Glutamatergic neuron (in vitro differentiated cells): ENCODE results near the gene KRTAP1-3. TPM values are rescaled to one million over a fixed set of nuclear protein-coding genes. Genes with fewer than 3 reads are reported as not detected.
A peak's percentile ranks its signal among the peaks of the same experiment; 100 is the strongest.

Source experiments
- DNase-seq: peaks from one replicate; pipeline ENCODE4 v3.0.0; 2022
- H3K27ac Mint-ChIP-seq: one replicate; pipeline ENCODE4 v1.8.0; 2020; ENCODE audit warnings: mild to moderate bottlenecking, mixed read lengths, inconsistent platforms; ENCODE audit not compliant: unreplicated experiment
- H3K27me3 Mint-ChIP-seq: one replicate; pipeline ENCODE4 v1.8.0; 2020; ENCODE audit warnings: mild to moderate bottlenecking, moderate library complexity, mixed read lengths, inconsistent platforms; ENCODE audit not compliant: unreplicated experiment
- H3K36me3 Mint-ChIP-seq: one replicate; pipeline ENCODE4 v1.8.0; 2020; ENCODE audit warnings: mild to moderate bottlenecking, mixed read lengths, inconsistent platforms; ENCODE audit not compliant: unreplicated experiment
- H3K4me1 Mint-ChIP-seq: one replicate; pipeline ENCODE4 v1.8.0; 2020; ENCODE audit warnings: mild to moderate bottlenecking, low read depth, mixed read lengths, inconsistent platforms; ENCODE audit not compliant: unreplicated experiment
- H3K4me3 Mint-ChIP-seq: one replicate; pipeline ENCODE4 v1.8.0; 2020; ENCODE audit warnings: mild to moderate bottlenecking, mixed read lengths, inconsistent platforms; ENCODE audit not compliant: unreplicated experiment
- H3K9me3 Mint-ChIP-seq: one replicate; pipeline ENCODE4 v1.8.0; 2020; ENCODE audit warnings: mild to moderate bottlenecking, moderate library complexity, mixed read lengths, inconsistent platforms; ENCODE audit not compliant: unreplicated experiment
- total RNA-seq: library from RNA; stranded (reverse); fragmentation: NEBNext Ultra II Directional; extraction: Animal tissue kit (Norgen Biotek cat#: 25700); gene quantifications from one replicate; pipeline ENCODE4 v1.2.1, GENCODE V29; 2021; ENCODE audit not compliant: unreplicated experiment
- TF ChIP-seq, protein P1 (sequence below): fragments of 200-600 bp; sonication (generic); IDR thresholded peaks from one replicate; pipeline ENCODE4 v1.5.0; 2021; ENCODE audit not compliant: partially characterized antibody, unreplicated experiment

Gene KRTAP1-3
- total RNA-seq, 1 donor from 2014 or later: not detected

DNA sequence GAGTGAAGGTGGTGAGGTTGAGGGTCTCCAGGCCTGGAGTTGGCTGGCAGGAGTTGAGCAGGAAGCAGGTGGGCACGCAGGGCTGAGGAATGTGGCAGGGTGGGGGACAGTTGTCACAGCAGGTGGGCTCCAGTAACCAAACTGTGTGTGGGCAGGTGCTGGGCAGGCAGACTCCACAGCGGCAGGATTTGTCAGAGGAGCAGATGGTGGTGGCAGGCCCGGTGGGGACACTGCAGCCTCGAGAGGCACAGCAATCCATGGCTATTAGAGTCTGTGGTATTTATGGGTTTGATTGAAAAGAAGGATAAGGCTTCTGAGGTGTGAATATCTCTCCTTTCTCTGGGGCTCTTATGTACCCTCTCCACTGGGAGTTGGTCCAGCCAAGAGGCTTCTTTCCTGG, 40.8 kb downstream of the KRTAP1-3 start, which contains the start of gene KRTAP3-3:
KRTAP3-3 (minus strand) TSS at position 326 of the 400 bp plus-strand sequence; CDS start at position 259, 67 bp downstream.
- DNase-seq: peak; percentile 54
- Mint-ChIP-seq H3K4me1 (peaks cover 18% of the 10 kb centered on the region), H3K9me3 (peaks cover 8% of the 10 kb centered on the region), H3K27ac (peak within 1 kb of the TSS; percentile 84), H3K27me3 (peaks cover 6% of the 10 kb centered on the region), H3K4me3 (peak within 1 kb of the TSS; percentile 47), H3K36me3 (no peaks in the 10 kb centered on the region)
- TF ChIP-seq, protein P1, sequence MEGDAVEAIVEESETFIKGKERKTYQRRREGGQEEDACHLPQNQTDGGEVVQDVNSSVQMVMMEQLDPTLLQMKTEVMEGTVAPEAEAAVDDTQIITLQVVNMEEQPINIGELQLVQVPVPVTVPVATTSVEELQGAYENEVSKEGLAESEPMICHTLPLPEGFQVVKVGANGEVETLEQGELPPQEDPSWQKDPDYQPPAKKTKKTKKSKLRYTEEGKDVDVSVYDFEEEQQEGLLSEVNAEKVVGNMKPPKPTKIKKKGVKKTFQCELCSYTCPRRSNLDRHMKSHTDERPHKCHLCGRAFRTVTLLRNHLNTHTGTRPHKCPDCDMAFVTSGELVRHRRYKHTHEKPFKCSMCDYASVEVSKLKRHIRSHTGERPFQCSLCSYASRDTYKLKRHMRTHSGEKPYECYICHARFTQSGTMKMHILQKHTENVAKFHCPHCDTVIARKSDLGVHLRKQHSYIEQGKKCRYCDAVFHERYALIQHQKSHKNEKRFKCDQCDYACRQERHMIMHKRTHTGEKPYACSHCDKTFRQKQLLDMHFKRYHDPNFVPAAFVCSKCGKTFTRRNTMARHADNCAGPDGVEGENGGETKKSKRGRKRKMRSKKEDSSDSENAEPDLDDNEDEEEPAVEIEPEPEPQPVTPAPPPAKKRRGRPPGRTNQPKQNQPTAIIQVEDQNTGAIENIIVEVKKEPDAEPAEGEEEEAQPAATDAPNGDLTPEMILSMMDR: no peak

DNA sequence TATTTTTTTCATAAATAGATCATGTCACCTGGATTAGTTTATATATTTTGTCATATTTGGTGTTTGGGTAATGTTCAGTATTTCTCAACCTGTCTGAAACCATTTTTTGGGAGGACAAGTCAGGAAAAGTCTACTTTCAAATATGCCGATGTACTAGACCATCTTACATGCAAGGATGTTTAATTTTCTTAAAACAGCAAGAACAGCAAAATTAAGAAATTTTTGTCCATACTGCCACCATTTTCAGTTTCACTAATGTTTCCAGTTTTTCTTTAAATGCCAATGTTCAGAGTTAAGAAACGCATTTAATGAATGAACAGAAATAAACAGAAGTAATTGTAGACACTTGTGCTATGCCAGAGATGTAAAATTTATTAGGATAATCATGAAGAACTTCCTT, 41.6 kb downstream of the KRTAP1-3 start:
- Mint-ChIP-seq H3K4me1 (peaks cover 18% of the 10 kb centered on the region), H3K36me3 (no peaks in the 10 kb centered on the region), H3K27ac (no peak overlapping the region), H3K27me3 (peaks cover 6% of the 10 kb centered on the region), H3K9me3 (peaks cover 8% of the 10 kb centered on the region), H3K4me3 (no peak overlapping the region)
- no peak for DNase-seq
- TF ChIP-seq, protein P1: no peak

- no peak overlapping the region for H3K4me3 Mint-ChIP-seq
Observed at GRCh38 chr17:40992666-40993065, 42.0 kb downstream of the KRTAP1-3 start.

DNA sequence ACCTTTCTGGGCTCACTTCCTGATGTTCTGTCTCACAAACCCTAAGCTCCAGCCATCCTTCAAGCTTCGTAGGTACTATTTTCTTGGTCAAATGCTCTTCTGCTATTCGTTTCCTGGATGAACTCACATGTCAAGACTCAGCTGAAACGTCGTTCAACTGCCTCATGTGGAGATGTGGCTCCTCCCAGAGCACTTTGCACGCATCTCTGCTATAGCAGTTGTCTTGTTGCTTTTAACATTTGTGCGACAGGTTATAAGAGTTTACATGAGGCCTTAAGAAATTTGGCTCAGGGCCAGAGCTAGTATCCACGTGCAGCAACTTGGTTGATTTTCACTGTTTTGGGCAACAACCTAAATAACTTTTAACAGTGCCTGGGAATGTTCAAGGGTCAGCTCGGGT, 47.8 kb downstream of the KRTAP1-3 start:
- Mint-ChIP-seq H3K36me3 (no peaks in the 10 kb centered on the region), H3K9me3 (no peaks in the 10 kb centered on the region), H3K27me3 (no peaks in the 10 kb centered on the region), H3K4me3 (no peak overlapping the region), H3K4me1 (no peaks in the 10 kb centered on the region), H3K27ac (no peak overlapping the region)
- DNase-seq: no peak
- TF ChIP-seq, protein P1: no peak

More at GRCh38 chr17:40992666-40993065, 42.0 kb downstream of the KRTAP1-3 start:
- peaks cover 18% of the 10 kb centered on the region for H3K4me1 Mint-ChIP-seq
- peaks cover 6% of the 10 kb centered on the region for H3K27me3 Mint-ChIP-seq
- TF ChIP-seq, protein P1: no peak
- no peak for DNase-seq
- H3K27ac Mint-ChIP-seq: no peak overlapping the region
- peaks cover 8% of the 10 kb centered on the region for H3K9me3 Mint-ChIP-seq
- H3K36me3 Mint-ChIP-seq: no peaks in the 10 kb centered on the region

GRCh38 chr17:40984226-40984625, 50.4 kb downstream of the KRTAP1-3 start, which contains the start of gene KRT40:
Gene KRT40, minus strand, starts transcription at chr17:40984326. Its CDS starts 53 bp downstream, at chr17:40984273.
- TF ChIP-seq, protein P1: no peak
- DNase-seq: no peak
- Mint-ChIP-seq H3K36me3 (no peaks in the 10 kb centered on the region), H3K4me1 (peaks cover 9% of the 10 kb centered on the region), H3K4me3 (no peak within 1 kb of the TSS), H3K27me3 (no peaks in the 10 kb centered on the region), H3K9me3 (no peaks in the 10 kb centered on the region), H3K27ac (no peak within 1 kb of the TSS)

Other genes with a start within 250 kb of the KRTAP1-3 start
- not detected for gene KRT28, start 234.9 kb downstream of the KRTAP1-3 start, total RNA-seq
- gene KRT10, start 212.3 kb downstream of the KRTAP1-3 start, total RNA-seq: 27.1 TPM
- not detected for gene KRT12, start 167.7 kb downstream of the KRTAP1-3 start, total RNA-seq
- not detected for gene KRT20, start 149.6 kb downstream of the KRTAP1-3 start, total RNA-seq
- gene KRT23, start 97.2 kb downstream of the KRTAP1-3 start, total RNA-seq: not detected
- not detected for gene KRT39, start 67.9 kb downstream of the KRTAP1-3 start, total RNA-seq
- not detected for gene KRT40, start 50.5 kb downstream of the KRTAP1-3 start, total RNA-seq
- gene KRTAP3-3, start 40.7 kb downstream of the KRTAP1-3 start, total RNA-seq: not detected
- gene KRTAP3-2, start 35.0 kb downstream of the KRTAP1-3 start, total RNA-seq: not detected
- not detected for gene KRTAP3-1, start 25.7 kb downstream of the KRTAP1-3 start, total RNA-seq
- gene KRTAP1-5, start 7.7 kb downstream of the KRTAP1-3 start, total RNA-seq: not detected
- gene KRTAP1-4, start 4.7 kb downstream of the KRTAP1-3 start, total RNA-seq: not detected
- gene KRTAP1-1, start 6.6 kb upstream of the KRTAP1-3 start, total RNA-seq: not detected
- not detected for gene KRTAP2-1, start 12.4 kb upstream of the KRTAP1-3 start, total RNA-seq
- not detected for gene KRTAP2-2, start 20.4 kb upstream of the KRTAP1-3 start, total RNA-seq
- gene KRTAP2-3, start 25.2 kb upstream of the KRTAP1-3 start, total RNA-seq: not detected
- not detected for gene KRTAP2-4, start 31.0 kb upstream of the KRTAP1-3 start, total RNA-seq
- gene KRTAP4-7, start 49.3 kb upstream of the KRTAP1-3 start, total RNA-seq: not detected
- not detected for gene KRTAP4-8, start 63.3 kb upstream of the KRTAP1-3 start, total RNA-seq
- not detected for gene KRTAP4-16, start 67.3 kb upstream of the KRTAP1-3 start, total RNA-seq
- not detected for gene KRTAP4-9, start 70.5 kb upstream of the KRTAP1-3 start, total RNA-seq
- gene KRTAP4-11, start 83.5 kb upstream of the KRTAP1-3 start, total RNA-seq: not detected
- not detected for gene KRTAP4-12, start 89.3 kb upstream of the KRTAP1-3 start, total RNA-seq
- not detected for gene KRTAP4-6, start 105.7 kb upstream of the KRTAP1-3 start, total RNA-seq
- gene KRTAP4-5, start 115.0 kb upstream of the KRTAP1-3 start, total RNA-seq: not detected
- gene KRTAP4-4, start 125.9 kb upstream of the KRTAP1-3 start, total RNA-seq: not detected
- not detected for gene KRTAP4-3, start 133.3 kb upstream of the KRTAP1-3 start, total RNA-seq
- not detected for gene KRTAP4-2, start 143.3 kb upstream of the KRTAP1-3 start, total RNA-seq
- gene KRTAP4-1, start 150.0 kb upstream of the KRTAP1-3 start, total RNA-seq: not detected
- gene KRTAP9-1, start 155.0 kb upstream of the KRTAP1-3 start, total RNA-seq: not detected
- not detected for gene KRTAP9-2, start 191.8 kb upstream of the KRTAP1-3 start, total RNA-seq
- not detected for gene KRTAP9-3, start 197.6 kb upstream of the KRTAP1-3 start, total RNA-seq
- not detected for gene KRTAP9-8, start 203.1 kb upstream of the KRTAP1-3 start, total RNA-seq
- not detected for gene KRTAP9-4, start 214.8 kb upstream of the KRTAP1-3 start, total RNA-seq
- gene KRTAP9-9, start 220.5 kb upstream of the KRTAP1-3 start, total RNA-seq: not detected
- not detected for gene KRTAP9-6, start 230.5 kb upstream of the KRTAP1-3 start, total RNA-seq
- gene KRTAP9-7, start 240.8 kb upstream of the KRTAP1-3 start, total RNA-seq: not detected